ENCODE data around the gene LINC00305.

The LINC00305 gene

GRCh38 chr18:64115881-64116280 is 33.0 kb downstream of the LINC00305 start:
- Histone ChIP-seq H3K27me3 (ENCODE audit: control insufficient read depth in 1 of 2, insufficient read depth in 2 of 2, low read length in 2 of 2) (no peaks in the 10 kb centered on the region), H3K36me3 (ENCODE audit: insufficient read depth, low read length) (no peaks in the 10 kb centered on the region), H3K4me3 (ENCODE audit: low read depth in 1 of 2, low read length in 2 of 2) (no peak overlapping the region), H3K9me3 (ENCODE audit: low read length) (no peaks in the 10 kb centered on the region), H3K9ac (ENCODE audit: low read length) (no peak overlapping the region), H3K4me1 (ENCODE audit: insufficient read depth, low read length) (no peaks in the 10 kb centered on the region), H3K27ac (ENCODE audit: low read depth, low read length) (no peak overlapping the region)

- no peak overlapping the region for H3K4me3 ChIP-seq (ENCODE audit: low read depth in 1 of 2, low read length in 2 of 2)
- H3K27ac ChIP-seq (ENCODE audit: low read depth, low read length), result no peak overlapping the region
- no peaks in the 10 kb centered on the region for H3K36me3 ChIP-seq (ENCODE audit: insufficient read depth, low read length)
- no peaks in the 10 kb centered on the region for H3K4me1 ChIP-seq (ENCODE audit: insufficient read depth, low read length)
- no peak overlapping the region for H3K9ac ChIP-seq (ENCODE audit: low read length)
- H3K27me3 ChIP-seq (ENCODE audit: control insufficient read depth in 1 of 2, insufficient read depth in 2 of 2, low read length in 2 of 2), result no peaks in the 10 kb centered on the region
- no peaks in the 10 kb centered on the region for H3K9me3 ChIP-seq (ENCODE audit: low read length)
These were observed 36.9 kb downstream of the LINC00305 start for GRCh38 chr18:64111950-64112349.

GRCh38 chr18:64110692-64111480 is 38.0 kb downstream of the LINC00305 start:
- Histone ChIP-seq H3K4me1 (ENCODE audit: insufficient read depth, low read length) (no peaks in the 10 kb centered on the region), H3K27me3 (ENCODE audit: control insufficient read depth in 1 of 2, insufficient read depth in 2 of 2, low read length in 2 of 2) (no peaks in the 10 kb centered on the region), H3K4me3 (ENCODE audit: low read depth in 1 of 2, low read length in 2 of 2) (no peak overlapping the region), H3K36me3 (ENCODE audit: insufficient read depth, low read length) (no peaks in the 10 kb centered on the region), H3K27ac (ENCODE audit: low read depth, low read length) (no peak overlapping the region), H3K9me3 (ENCODE audit: low read length) (no peaks in the 10 kb centered on the region), H3K9ac (ENCODE audit: low read length) (no peak overlapping the region)

- no peak overlapping the region for H3K4me3 ChIP-seq (ENCODE audit: low read depth in 1 of 2, low read length in 2 of 2)
- no peaks in the 10 kb centered on the region for H3K36me3 ChIP-seq (ENCODE audit: insufficient read depth, low read length)
- H3K9ac ChIP-seq (ENCODE audit: low read length), result no peak overlapping the region
- no peaks in the 10 kb centered on the region for H3K4me1 ChIP-seq (ENCODE audit: insufficient read depth, low read length)
- H3K9me3 ChIP-seq (ENCODE audit: low read length), result no peaks in the 10 kb centered on the region
- no peaks in the 10 kb centered on the region for H3K27me3 ChIP-seq (ENCODE audit: control insufficient read depth in 1 of 2, insufficient read depth in 2 of 2, low read length in 2 of 2)
- no peak overlapping the region for H3K27ac ChIP-seq (ENCODE audit: low read depth, low read length)
These were observed 44.9 kb downstream of the LINC00305 start for GRCh38 chr18:64103986-64104385.

GRCh38 chr18:64100116-64100922 is 48.6 kb downstream of the LINC00305 start:
- Histone ChIP-seq H3K27me3 (ENCODE audit: control insufficient read depth in 1 of 2, insufficient read depth in 2 of 2, low read length in 2 of 2) (no peaks in the 10 kb centered on the region), H3K36me3 (ENCODE audit: insufficient read depth, low read length) (no peaks in the 10 kb centered on the region), H3K9me3 (ENCODE audit: low read length) (no peaks in the 10 kb centered on the region), H3K27ac (ENCODE audit: low read depth, low read length) (no peak overlapping the region), H3K4me3 (ENCODE audit: low read depth in 1 of 2, low read length in 2 of 2) (no peak overlapping the region), H3K9ac (ENCODE audit: low read length) (no peak overlapping the region), H3K4me1 (ENCODE audit: insufficient read depth, low read length) (no peaks in the 10 kb centered on the region)

GRCh38 chr18:64099244-64099643 is 49.6 kb downstream of the LINC00305 start:
- Histone ChIP-seq H3K27me3 (ENCODE audit: control insufficient read depth in 1 of 2, insufficient read depth in 2 of 2, low read length in 2 of 2) (no peaks in the 10 kb centered on the region), H3K9ac (ENCODE audit: low read length) (no peak overlapping the region), H3K27ac (ENCODE audit: low read depth, low read length) (no peak overlapping the region), H3K9me3 (ENCODE audit: low read length) (no peaks in the 10 kb centered on the region), H3K4me3 (ENCODE audit: low read depth in 1 of 2, low read length in 2 of 2) (no peak overlapping the region), H3K36me3 (ENCODE audit: insufficient read depth, low read length) (no peaks in the 10 kb centered on the region), H3K4me1 (ENCODE audit: insufficient read depth, low read length) (no peaks in the 10 kb centered on the region)

GRCh38 chr18:64097497-64097896 is 51.4 kb downstream of the LINC00305 start:
- no peaks in the 10 kb centered on the region for H3K9me3 ChIP-seq (ENCODE audit: low read length)
- no peaks in the 10 kb centered on the region for H3K27me3 ChIP-seq (ENCODE audit: control insufficient read depth in 1 of 2, insufficient read depth in 2 of 2, low read length in 2 of 2)
- no peaks in the 10 kb centered on the region for H3K36me3 ChIP-seq (ENCODE audit: insufficient read depth, low read length)
- H3K9ac ChIP-seq (ENCODE audit: low read length), result no peak overlapping the region
- no peaks in the 10 kb centered on the region for H3K4me1 ChIP-seq (ENCODE audit: insufficient read depth, low read length)
- H3K4me3 ChIP-seq (ENCODE audit: low read depth in 1 of 2, low read length in 2 of 2), result no peak overlapping the region
- H3K27ac ChIP-seq (ENCODE audit: low read depth, low read length), result no peak overlapping the region

GRCh38 chr18:64095056-64095455 is 53.8 kb downstream of the LINC00305 start:
- no peak overlapping the region for H3K4me3 ChIP-seq (ENCODE audit: low read depth in 1 of 2, low read length in 2 of 2)
- H3K36me3 ChIP-seq (ENCODE audit: insufficient read depth, low read length), result no peaks in the 10 kb centered on the region
- H3K27ac ChIP-seq (ENCODE audit: low read depth, low read length), result no peak overlapping the region
- H3K9ac ChIP-seq (ENCODE audit: low read length), result no peak overlapping the region
- no peaks in the 10 kb centered on the region for H3K4me1 ChIP-seq (ENCODE audit: insufficient read depth, low read length)
- no peaks in the 10 kb centered on the region for H3K9me3 ChIP-seq (ENCODE audit: low read length)
- no peaks in the 10 kb centered on the region for H3K27me3 ChIP-seq (ENCODE audit: control insufficient read depth in 1 of 2, insufficient read depth in 2 of 2, low read length in 2 of 2)

- no peak overlapping the region for H3K9ac ChIP-seq (ENCODE audit: low read length)
- no peaks in the 10 kb centered on the region for H3K36me3 ChIP-seq (ENCODE audit: insufficient read depth, low read length)
- no peaks in the 10 kb centered on the region for H3K9me3 ChIP-seq (ENCODE audit: low read length)
- H3K4me1 ChIP-seq (ENCODE audit: insufficient read depth, low read length), result no peaks in the 10 kb centered on the region
- no peak overlapping the region for H3K27ac ChIP-seq (ENCODE audit: low read depth, low read length)
- no peaks in the 10 kb centered on the region for H3K27me3 ChIP-seq (ENCODE audit: control insufficient read depth in 1 of 2, insufficient read depth in 2 of 2, low read length in 2 of 2)
- no peak overlapping the region for H3K4me3 ChIP-seq (ENCODE audit: low read depth in 1 of 2, low read length in 2 of 2)
These were observed 54.7 kb downstream of the LINC00305 start for GRCh38 chr18:64094210-64094609.

- no peak overlapping the region for H3K27ac ChIP-seq (ENCODE audit: low read depth, low read length)
- no peaks in the 10 kb centered on the region for H3K27me3 ChIP-seq (ENCODE audit: control insufficient read depth in 1 of 2, insufficient read depth in 2 of 2, low read length in 2 of 2)
- H3K4me3 ChIP-seq (ENCODE audit: low read depth in 1 of 2, low read length in 2 of 2), result no peak overlapping the region
These were observed 57.4 kb downstream of the LINC00305 start for GRCh38 chr18:64091526-64091925.

GRCh38 chr18:64090876-64091275 is 58.0 kb downstream of the LINC00305 start:
- H3K4me3 ChIP-seq (ENCODE audit: low read depth in 1 of 2, low read length in 2 of 2), result no peak overlapping the region
- H3K4me1 ChIP-seq (ENCODE audit: insufficient read depth, low read length), result no peaks in the 10 kb centered on the region
- no peaks in the 10 kb centered on the region for H3K9me3 ChIP-seq (ENCODE audit: low read length)
- no peak overlapping the region for H3K9ac ChIP-seq (ENCODE audit: low read length)
- H3K27ac ChIP-seq (ENCODE audit: low read depth, low read length), result no peak overlapping the region
- no peaks in the 10 kb centered on the region for H3K27me3 ChIP-seq (ENCODE audit: control insufficient read depth in 1 of 2, insufficient read depth in 2 of 2, low read length in 2 of 2)
- no peaks in the 10 kb centered on the region for H3K36me3 ChIP-seq (ENCODE audit: insufficient read depth, low read length)

More at GRCh38 chr18:64091526-64091925, 57.4 kb downstream of the LINC00305 start:
- Histone ChIP-seq H3K36me3 (ENCODE audit: insufficient read depth, low read length) (no peaks in the 10 kb centered on the region), H3K9me3 (ENCODE audit: low read length) (no peaks in the 10 kb centered on the region), H3K4me1 (ENCODE audit: insufficient read depth, low read length) (no peaks in the 10 kb centered on the region), H3K9ac (ENCODE audit: low read length) (no peak overlapping the region)
